Measurements from ENCODE around the gene EGFR.

EGFR gene

GRCh38 chr7:55036950-55037736 is 18.3 kb downstream of the EGFR start:
- DNase-seq (ENCODE audit: low spot score): no peak

DNA sequence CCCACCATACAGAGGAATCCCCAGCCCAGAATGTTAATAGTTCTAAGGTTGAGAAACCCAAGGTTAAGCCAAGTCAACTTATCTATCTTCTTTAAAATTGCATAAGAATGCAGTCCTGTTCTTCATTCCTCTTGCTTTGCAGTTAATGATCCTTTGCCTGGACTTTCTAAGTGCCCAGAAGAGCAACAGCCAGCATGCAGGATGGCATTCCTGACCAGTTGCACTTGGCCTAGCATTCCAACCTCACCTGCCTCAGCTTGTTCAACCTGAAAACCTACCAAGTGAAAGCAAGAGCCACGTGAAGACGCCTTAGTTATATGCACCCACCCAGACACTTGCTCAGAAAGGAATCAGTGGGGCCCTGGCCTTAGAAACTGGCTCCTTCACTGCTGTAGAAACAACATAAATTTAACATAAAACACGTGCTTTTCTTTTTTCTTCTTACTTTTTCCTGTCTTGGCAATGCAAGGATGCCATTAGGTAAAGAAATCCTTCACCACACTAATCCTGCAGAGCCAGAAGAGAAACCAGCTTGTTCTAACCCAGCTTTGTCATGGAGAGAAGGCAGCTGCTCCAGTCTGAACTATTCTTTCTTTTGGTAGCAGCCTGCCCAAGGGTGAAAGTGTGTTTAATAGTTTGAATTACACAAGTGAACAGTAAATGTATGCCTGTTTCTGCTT is 25.0 kb downstream of the EGFR start:
- no peak for DNase-seq (ENCODE audit: low spot score)

- no peak for DNase-seq (ENCODE audit: low spot score)
Observed at GRCh38 chr7:55044371-55044717, 25.5 kb downstream of the EGFR start.

DNA sequence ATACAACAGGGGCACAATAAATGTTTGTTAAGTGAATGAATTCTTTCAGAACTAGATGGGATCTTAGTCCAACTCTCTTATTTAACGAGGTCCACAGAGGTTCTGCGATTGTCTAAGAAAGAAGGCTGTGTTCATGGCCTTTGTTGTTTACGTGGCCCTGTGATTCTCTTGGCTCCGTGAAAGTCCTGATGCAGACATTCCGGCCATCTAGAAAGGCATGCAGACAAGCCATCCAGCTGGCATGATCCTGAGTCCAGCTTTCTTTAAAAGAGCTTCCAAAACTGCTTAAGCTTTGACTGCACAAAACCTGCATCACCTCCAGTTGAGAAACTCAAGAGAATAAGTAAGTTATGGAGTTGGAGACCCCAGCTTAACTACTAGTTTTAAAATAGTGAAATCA is 26.0 kb downstream of the EGFR start:
- DNase-seq (ENCODE audit: low spot score): no peak

GRCh38 chr7:55046582-55047342 is 27.9 kb downstream of the EGFR start:
- DNase-seq (ENCODE audit: low spot score): no peak

- peak; percentile 43 for DNase-seq (ENCODE audit: low spot score)
Observed at GRCh38 chr7:55048221-55048859, 29.5 kb downstream of the EGFR start.

GRCh38 chr7:55050281-55050680 is 31.5 kb downstream of the EGFR start:
- DNase-seq (ENCODE audit: low spot score): peak; percentile 54

DNA sequence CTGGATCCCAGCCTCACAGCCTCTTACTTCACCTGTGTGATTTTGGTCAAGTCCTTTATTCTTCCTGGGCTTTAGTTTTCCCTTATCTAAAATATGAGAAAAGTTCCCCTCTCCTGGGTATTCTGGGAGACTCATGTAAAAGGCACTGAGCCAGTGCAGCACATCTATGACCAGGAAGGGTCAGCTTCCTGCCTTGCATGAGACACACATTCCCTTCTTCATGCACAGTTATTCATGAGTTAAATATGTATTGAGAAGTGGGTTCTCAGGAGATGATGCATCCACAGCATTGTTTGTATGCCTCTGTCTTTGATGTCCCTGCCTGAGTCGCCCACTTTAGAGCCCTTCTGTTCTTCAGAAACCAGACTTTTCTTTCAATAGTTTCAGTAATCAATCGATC is 33.3 kb downstream of the EGFR start:
- DNase-seq (ENCODE audit: low spot score): no peak

DNA sequence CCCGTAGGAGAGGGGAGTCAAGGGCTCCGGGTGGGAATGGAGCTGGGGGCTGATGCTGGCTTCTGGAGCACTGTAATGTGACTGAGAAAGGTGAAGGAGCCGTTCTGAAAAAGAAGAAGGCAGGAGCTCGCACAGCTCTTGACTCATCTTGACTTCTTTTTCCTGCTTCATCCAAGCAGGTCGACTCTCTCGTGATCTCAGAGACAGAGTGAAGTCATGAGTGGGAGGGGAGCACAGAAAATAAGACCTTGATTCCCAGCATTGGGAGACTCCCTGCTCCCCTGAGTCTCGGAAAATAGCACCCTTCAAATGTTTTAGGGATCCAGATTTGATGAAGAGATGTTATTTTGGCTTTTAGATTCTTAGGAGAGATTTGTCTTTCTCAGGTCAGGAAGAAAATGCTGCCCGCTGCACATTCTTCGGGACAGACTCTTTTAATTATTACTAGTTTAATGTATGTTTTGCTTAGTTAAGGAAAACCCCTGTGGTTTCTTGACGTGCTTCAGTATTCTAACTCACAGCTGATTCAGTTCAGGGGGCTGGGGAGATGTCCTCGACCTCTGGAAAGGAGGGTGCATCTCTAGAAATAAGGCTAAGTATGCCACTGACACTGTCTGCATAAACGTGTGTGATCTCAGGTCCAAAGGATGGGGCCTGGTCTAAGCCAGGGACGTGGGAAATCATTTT is 34.1 kb downstream of the EGFR start:
- DNase-seq (ENCODE audit: low spot score): no peak

- DNase-seq (ENCODE audit: low spot score): no peak
Observed at GRCh38 chr7:55053651-55054571, 35.1 kb downstream of the EGFR start.

- DNase-seq (ENCODE audit: low spot score): no peak
Observed at GRCh38 chr7:55054758-55055157, 35.9 kb downstream of the EGFR start.

DNA sequence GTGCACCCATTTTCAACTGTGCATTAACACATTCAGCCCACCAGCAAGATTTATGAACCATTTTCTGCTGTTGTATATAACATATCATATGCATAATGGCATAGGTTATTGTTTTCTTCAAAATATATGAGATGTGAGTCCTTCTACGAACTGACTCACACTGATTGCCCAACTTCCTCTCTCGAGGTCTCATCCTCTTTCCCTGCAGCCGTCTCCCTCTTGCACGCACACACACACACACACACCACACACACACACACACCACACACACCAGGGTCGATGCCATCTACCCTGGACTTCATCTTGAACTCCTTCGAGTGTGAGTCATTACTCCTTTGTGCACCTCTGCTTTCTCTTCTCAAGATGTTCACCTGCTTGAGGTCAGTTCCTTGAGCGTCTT is 36.7 kb downstream of the EGFR start:
- DNase-seq (ENCODE audit: low spot score): no peak

DNA sequence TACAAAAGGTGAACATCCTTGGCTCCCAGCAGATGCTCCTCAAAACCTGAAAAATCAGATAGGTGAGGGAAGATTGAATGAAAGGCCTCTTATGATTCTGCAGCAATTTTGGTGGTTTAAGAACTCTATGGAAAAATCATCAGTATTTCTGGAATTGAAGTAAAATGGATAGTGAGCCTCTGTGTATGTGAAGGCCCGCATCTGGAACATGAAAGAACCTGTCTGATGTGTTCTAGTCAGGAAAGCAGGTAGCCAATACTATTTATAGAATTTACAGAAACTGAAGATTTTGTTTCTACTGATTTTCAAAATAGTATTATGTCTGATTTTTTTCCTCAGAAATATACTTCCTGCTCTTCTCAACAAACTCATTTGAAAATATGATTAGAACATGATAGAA is 37.3 kb downstream of the EGFR start:
- DNase-seq (ENCODE audit: low spot score): no peak

DNA sequence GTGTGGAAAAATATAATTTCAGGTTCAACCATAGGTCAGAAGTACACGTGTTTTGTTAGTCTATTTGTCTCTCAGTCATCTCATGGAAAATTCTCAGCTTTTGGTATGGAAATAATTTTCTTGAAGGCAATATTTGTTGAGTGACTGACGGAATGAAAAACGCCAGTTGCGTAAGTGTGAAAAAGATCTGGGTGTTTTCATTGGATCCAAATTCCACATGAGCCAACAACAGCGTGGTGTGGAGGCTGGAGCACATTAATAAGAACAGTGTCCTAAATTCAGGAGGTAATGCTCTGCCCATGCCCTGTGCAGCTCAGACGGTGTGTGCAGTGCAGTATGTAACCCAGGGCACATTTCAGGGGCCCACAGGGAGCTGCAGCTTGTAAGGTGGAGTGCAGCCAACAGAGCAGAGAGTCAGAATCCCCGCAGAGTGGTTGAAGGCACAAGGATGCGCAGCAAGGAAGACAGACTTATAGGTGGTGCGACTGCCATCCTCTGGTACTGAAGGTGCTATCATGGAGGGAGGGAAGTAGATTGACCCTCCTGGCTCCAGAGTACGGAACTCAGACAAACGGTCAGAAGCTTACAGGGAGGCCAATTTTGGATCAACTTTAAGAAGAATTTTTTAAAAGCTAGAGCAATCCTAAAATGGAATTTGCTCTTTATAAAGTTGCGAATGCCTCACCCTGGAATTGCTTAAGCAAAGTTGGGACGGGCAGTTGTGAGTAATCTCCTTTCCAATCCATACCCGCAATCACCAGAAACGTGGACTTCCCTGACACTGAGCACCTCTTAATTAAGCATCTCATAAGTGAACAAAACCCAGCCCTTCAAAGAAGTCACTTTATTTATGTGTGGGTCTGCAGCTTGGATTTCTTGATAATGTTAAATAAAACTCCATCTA is 38.0 kb downstream of the EGFR start:
- DNase-seq (ENCODE audit: low spot score): no peak

- DNase-seq (ENCODE audit: low spot score): no peak
Observed at GRCh38 chr7:55058314-55058713, 39.5 kb downstream of the EGFR start.

- no peak for DNase-seq (ENCODE audit: low spot score)
Observed at GRCh38 chr7:55059021-55059420, 40.2 kb downstream of the EGFR start.

DNA sequence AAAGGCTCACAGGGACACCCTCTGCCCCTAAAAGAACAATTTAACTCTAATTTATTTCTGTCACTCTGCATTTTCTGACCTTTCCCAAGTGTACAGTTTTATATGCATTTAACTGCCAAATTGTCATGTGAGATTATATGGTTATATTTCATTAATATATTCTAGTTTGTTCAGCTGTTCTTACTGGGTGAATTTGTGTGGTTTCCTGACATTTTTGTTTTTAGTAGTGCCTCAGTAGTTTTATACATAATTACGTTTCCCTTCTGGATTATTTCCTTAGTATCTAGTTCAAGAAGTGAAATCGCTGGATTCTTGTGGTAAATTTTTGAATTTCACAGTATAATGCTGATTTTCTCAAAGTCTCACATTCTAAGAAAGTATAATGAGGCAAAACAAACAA is 41.3 kb downstream of the EGFR start:
- DNase-seq (ENCODE audit: low spot score): no peak

- no peak for DNase-seq (ENCODE audit: low spot score)
Observed at GRCh38 chr7:55060636-55061022, 41.8 kb downstream of the EGFR start.

GRCh38 chr7:55061726-55062499 is 43.1 kb downstream of the EGFR start:
- DNase-seq (ENCODE audit: low spot score): no peak

Data from pons (tissue), 1 donor.